Stimulated activated CD8-positive, alpha-beta memory T cell treated with anti-CD3 and anti-CD28 coated beads, Interleukin-4, amount 100 ng/mL, for 4 hours (primary cell): ENCODE measurements around the gene IL15.
"Not testable (repeated sequence)": the region's sequence is repeated elsewhere in the genome, so short reads cannot be mapped to it uniquely, and the experiment has no call there.

Experiments
- DNase-seq, 2 donors: peaks; one replicate each; pipeline ENCODE4 v3.0.0-alpha.2; 2020; ENCODE audit warnings: low read depth in 2 of 2, low spot score in 1 of 2

Gene IL15

DNA sequence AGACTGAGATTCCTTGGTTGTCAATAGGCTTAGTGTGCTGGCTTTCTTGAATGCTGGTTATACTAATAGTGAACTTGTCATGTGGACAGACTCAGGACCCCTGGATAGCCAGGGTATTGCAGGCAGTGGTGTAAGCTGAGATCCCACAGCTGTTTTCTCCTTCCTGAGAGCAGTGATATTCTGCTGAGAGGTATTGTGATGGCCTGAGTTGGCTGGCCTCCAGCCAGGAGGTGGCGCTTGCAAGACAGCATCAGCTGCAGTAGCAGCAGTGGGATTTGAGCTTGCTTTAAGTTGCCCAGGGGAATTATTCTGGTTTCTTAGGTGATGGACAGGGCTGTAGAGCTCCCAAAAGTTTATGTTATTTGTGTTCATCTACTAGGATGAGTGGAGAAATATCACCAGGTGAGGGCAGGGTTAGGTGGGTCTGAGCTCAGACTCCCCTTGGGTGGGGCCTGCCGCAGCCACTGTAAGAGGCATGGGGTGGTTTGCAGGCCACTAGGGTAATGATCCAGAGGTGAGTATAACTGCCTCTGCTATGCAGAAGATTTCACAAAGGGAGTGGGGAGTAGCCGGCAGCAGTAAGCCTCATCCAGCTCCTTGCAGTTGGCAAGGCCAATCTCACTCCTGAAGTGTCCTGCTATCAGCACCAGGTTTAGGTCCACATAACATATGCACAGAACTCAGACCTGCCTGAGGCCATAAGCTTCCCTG, 66.2 kb downstream of the IL15 start:
- DNase-seq: no peak

DNA sequence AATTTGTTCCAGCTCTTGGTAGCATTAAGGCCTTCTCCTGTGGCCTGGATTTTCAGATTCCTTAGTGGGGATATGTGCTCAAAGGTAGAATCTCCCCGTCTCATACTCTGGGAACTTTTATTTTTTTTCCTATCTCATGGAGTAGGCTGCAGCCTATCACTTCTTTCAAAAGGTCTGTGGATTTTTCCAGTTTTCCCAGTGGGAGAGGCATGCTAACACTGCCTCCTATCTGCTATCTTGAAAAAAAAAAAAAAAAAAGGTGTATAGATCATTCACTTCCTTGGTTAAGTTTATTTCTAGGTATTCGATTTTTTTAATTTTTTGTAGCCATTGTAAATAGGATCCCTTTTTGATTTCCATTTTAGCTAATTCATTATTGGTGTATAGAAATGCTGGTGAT, 67.1 kb downstream of the IL15 start:
- DNase-seq: no peak

DNA sequence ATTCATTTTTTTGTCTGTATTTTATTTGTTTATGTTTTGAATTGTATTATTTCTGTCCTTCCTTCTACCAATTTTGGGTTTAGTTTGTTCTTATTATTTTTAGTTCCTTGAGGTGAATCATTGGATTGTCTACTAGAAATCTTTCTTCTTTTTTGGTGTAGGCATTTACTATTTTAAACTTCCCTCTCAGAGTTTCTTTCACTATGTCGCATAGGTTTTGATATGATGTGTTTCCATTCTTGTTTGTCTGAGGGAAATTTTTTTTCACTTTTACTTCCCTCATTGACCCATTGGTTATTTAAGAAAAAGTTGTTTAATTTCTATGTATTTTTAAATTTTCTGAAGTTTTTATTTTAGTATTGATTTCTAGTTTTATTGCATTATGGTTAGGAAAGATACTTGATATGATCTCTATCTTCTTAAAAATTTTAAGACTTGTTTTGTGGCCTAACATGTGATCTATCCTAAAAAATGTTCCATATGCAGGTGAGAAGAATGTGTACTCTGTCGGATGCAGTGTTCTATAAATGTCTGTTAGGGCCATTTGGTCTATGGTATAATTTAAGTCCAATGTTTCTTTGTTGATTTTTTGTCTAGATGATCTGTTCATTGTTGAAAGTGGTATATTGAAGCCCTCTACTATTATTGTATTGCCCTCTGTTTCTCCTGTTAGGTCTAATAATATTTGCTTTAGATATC, 68.8 kb downstream of the IL15 start:
- no peak for DNase-seq

DNA sequence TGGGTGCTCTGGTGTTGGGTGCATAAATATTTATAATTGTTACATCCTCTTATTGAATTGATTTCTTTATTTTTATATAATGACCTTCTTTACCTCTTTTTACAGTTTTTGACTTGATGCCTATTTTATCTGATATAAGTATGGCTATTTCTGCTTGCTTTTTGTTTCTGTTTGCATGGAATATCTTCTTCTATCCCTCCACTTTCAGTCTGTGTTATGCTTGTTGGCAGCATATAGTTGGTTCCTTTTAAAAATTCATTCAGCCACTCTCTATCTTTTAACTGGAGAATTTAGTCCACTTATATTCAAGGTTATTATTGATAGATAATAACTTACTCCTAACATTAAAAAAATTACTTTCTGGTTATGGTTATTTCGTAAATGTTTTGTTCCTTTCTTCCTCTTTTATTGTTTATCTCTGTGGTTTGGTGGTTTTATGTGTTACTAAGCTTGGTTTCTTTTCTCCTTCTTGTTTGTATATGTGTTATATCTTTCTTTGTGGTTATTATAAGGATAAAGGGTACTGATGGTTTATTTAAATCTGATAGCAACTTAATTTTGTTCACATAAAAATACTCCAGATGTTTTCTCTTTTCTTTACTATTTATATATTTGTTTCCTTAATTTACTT, 69.5 kb downstream of the IL15 start:
- no peak for DNase-seq

DNA sequence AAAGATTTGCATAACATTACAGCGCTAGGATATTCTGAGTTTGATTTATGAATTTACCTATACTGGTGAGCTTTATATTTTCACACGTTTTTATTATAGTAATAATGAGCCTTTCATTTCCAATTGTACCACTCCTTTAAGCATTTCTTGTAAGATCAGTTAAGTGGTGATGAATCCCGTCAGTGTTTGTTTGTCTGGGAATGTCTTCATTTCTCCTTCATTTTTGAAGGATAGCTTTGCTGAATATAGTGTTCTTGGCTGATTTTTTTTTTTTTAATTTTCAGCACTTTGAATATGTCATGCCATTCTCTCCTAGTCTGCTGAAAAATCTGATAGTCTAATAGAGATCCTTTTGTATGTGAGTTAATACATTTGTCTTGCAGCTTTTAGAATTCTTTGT, 70.1 kb downstream of the IL15 start:
- DNase-seq: no peak

DNA sequence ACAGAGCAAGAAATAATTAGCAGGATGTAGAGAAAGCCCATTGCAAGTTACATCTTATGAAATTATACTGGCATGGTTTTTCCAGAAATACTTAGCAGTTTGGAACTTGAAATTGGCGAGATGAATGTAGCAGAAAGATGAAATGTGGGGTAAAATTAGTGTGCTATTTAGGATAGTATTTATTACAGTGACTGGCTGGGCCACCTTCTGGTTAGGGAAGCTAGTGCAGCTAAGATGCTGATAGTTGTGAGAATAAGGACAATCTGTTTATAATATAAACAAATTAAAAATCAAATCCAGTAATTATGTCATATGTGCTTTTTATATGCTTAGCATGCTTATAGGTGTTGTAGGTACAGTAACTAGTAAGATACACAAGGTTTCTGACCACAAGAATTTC, 74.8 kb downstream of the IL15 start:
- DNase-seq: no peak

DNA sequence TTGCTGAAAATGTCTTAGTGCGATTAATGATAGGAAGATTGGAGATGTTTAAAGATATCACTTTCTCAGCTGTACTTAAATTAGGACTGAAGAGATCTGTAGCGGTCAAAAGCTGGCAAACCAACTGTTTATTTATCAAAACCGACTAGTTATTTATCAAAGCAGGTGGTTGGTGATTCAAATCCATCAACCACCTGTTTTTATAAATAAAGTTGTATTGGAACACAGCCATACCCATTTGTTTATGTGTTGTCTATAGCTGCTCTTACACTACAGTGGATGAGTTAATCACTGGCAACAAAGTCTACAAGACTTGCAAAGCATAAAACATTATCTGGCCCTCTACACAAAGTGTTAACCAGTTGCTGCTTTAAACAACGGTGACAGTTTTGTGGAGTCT, 76.8 kb downstream of the IL15 start:
- DNase-seq: no peak

DNA sequence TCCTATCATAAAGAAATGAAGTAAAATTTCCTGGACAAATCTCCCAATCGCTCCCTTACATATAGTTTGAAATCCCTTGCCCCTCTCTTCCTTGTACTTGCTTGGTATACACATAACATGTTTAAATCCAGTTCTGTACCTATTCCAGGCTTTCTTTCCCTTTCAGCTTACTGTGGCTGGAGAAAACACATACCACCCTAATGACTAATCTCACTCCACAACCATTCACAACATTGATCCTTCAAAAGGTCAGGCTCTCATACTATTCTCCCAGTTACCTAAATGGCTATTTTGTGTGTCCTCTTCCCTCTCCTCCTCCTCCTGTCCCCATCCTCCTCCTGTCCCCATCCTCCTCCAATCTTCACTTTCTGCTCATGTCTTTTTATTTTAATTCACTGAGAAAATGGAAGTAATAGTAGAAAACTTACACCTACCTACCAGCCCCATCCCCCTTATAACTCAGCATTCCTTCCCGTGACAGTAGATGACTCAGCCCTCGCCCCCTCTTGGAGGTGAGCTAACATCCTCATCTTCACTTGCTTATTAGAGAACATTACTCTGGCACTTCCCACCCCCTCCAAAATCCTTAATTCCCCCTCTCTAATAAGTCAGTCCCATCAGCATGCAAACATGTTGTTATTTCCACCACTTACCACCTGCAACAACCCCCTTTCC, 77.5 kb downstream of the IL15 start:
- DNase-seq: no peak

DNA sequence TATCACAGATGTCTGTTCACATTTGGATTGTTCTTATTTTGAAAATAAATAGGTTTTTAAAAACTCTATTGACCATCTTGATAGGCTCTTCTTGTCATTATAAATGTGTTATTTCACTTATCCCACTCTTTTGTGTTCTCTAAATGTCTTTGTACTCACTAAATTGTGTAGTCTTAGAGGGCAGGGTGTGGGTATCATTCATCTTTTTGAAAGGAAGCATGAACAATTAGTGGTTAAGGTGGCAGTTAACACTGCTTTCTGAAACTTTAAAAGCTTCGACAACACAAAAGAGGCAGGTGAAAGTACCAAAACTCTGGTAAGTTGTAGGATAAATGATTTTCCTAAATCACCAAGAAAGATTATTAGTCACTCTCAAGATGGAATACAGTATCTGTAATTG, 83.2 kb downstream of the IL15 start:
- no peak for DNase-seq

DNA sequence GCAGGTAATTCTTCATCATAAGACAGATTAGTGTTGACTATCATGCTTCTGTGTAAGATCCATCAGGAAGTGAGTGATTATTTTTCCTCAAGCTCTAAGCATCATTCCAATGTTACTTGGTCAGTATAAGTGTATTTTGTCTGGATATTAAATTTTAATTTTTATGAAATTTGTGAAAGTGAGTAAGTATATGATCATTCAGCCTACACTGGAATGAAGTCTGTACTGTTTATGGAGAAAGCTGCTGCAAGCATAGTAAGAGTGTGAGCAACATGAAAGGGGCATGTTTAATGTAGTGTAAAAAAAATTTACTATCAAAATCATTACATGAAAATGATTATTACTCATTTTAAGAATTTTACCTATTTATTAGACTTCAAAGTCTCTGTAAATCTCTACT, 84.8 kb downstream of the IL15 start:
- no peak for DNase-seq

DNA sequence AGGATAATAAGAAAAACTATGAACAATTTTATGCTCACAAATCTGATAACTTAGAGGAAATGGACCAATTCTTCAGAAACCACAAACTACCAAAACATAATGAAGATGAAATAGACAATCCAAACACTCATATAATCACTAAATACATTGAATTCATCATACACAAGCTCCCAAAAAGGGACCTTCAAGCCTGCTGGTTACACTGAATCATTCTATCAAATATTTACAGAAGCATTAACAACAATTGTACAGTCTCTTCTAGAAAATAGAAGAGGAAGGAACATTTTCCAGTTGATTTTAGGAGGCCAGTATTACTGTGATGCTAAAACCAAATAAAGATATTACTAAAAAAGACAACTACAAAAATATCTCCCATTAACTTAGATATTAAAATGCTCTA, 88.3 kb downstream of the IL15 start:
- no peak for DNase-seq

DNA sequence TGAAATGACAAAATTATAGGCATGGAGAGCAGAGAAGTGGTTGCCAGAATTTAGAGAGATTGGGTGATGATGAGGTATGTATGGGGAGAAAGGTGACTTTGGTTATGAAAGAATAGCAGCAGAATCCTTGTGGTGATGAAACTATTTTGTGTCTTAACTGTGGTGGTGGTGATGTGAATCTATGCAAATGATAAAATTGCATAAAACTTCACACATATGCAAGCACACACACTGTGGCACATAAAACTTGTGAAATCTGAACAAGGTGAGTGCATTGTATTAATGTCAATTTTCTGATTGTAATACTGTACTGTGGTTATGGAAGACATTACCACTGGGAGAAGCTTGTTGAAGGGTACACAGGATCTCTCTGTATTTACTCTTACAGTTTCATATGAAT, 91.0 kb downstream of the IL15 start:
- DNase-seq: no peak

DNA sequence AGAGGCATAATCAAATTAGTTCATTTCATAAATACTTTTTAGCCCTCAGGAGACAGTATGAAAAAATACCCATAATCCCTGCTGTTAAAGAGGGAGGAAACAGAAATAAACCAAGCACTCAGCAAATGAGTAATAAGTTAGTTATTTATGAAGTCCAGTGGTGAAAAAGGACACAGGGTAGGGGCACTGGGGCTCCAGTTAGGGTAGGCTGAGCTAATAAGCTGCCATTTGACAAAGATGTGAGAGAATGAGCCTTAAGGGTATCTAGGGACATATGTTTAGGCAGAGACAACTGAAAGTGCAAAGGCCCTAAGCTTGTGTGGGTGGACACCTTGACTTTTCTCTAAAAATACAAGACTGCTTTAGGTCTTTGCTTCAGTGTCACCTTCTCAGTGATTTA, 94.4 kb downstream of the IL15 start:
- DNase-seq: no peak

DNA sequence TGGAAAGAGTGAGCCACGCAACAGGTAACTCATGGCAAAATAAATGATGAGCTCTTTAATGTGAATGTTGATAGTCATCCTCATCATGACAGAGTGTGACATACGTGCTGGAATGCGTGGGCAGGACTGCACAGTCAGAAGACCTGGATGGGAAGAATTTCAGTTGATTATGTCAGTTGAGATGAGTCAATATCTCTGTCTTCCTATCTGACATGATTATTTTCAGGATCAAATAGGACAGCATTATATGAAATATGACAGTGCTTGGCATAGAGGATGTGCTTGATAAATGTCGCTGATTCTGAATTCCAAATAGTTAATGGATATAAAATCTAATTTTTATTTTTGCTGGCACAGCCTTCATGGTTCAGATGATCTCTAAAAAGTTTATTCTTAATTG, 95.1 kb downstream of the IL15 start:
- DNase-seq: no peak

DNA sequence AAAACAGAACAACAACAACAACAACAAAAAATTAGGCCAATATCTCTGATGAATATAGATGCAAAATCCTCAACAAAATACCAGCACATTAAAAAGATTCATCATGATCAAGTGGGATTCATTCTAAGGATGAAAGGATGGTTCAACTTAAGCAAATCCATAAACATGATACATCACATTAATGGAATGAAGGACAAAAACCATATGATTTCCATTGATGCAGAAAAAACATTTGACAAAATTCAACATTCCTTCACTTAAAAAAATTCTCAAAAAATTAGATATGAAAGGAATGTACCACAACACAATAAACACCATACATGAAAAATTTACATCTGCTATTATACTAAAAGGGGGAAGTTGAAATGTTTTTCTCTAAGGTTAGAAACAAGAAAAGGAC, 103.3 kb downstream of the IL15 start:
- no peak for DNase-seq

DNA sequence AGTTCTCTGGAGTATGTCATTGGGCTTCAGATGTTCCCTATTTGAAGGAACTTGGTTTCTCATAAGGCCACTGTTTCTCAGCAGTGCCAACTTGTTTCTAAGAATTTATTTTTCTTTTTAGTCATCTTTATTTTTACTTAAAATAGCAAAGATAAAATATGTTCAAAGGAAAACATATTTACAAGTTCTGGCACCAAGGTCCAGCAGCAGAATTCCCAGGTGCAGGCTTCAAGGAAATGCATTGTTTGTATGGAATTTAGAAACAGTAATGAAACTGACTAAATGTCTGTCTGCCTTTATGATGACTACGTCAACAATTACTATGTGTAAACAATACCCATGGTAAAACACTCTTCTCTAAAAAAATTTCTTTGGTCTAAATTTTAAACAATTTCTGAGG, 109.6 kb downstream of the IL15 start:
- no peak for DNase-seq

DNA sequence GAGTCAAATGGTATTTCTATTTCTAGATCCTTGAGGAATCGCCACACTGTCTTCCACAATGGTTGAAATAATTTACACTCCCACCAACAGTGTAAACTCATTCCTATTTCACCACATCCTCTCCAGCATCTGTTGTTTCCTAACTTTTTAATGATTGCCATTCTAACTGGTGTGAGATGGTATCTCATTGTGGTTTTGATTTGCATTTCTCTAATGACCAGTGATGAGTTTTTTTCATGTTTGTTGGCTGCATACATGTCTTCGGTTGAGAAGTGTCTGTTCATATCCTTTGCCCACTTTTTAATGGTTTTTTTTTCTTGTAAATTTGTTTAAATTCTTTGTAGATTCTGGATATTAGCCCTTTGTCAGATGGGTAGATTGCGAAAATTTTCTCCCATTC, 115.4 kb downstream of the IL15 start:
- not testable (repeated sequence) for DNase-seq

DNA sequence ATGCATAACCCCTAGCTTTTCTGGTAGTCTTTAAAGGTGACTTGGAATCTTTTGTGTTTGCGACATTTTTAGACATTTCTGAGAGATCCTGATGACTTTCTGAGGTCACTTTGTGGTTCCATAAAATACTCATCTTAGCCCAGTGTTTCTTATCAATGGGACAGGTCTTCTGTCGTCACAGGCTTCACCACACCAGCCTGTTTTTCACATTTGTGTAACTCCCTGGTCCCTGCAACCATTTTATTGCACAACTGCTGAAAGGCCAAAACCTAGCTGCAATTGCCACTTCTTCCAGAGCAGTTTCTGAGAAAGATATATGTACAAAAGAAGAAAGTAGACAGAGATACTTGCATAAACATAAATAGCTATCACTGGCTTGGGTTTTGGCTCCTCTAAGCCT, 120.9 kb downstream of the IL15 start:
- DNase-seq: no peak

DNA sequence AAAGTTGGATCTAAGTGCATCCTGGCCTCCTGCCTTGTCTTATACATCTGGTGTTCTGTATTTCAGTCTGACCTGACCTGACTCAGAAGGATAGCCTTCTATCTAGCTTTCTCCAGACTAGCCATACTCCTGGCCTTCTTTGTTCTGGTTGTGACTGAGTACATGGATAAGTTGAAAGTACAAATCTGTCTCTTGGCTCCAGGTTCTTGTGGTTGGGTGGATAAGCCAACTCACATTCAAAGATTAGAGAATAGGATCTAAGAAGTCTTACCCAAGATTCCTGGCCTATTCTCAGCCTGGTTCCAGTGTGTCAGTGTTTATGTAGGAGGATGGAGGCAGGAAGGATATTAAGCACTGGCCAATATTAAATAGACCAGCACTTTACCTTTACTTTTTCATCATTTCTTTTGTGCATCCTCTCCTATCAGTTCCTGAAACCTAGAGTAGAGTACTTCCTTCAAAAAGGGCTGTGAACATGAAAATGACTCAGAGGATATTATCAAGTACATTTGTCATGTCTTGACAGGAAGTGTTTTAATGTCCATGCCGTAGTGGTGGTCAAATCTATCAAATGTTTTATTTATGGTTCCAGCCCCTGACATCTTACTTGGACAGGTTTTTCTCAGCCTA, 123.5 kb downstream of the IL15 start:
- DNase-seq: no peak

DNA sequence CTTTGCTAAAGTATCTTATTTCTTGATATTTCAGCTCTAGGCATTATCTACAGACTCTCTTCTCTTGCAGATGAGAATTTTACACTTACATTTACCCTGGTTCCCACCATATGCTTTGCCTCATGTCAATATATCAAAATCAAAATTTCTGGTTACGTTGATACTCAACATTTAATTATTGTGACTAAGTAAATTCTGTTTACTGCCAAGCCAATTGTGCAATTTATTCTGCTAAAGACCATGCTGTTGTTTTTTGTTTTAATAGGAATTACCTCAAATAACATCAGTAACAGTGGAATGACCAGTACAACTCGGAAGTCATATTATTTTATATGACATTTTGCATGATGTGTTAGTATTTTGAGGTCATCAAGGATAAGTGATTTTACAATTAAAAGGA, 125.5 kb downstream of the IL15 start:
- DNase-seq: no peak

DNA sequence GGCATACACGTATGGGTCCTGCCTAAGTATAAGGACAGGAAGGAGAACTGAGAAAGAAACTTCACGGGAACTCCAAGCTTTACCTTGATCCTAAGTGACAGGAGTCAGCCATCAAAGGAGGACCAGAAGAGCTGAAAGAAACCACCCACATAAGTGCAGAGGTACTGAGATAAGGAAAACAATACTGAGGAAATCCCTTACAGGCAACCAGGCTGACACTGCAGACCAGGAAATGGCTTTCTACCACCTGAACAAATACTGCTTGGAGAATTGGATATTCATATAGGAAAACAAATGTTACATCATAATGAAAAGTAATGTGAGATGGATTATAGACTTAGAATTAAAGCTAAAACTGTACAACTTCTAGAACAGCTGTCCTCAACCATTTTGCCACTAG, 127.0 kb downstream of the IL15 start:
- no peak for DNase-seq

DNA sequence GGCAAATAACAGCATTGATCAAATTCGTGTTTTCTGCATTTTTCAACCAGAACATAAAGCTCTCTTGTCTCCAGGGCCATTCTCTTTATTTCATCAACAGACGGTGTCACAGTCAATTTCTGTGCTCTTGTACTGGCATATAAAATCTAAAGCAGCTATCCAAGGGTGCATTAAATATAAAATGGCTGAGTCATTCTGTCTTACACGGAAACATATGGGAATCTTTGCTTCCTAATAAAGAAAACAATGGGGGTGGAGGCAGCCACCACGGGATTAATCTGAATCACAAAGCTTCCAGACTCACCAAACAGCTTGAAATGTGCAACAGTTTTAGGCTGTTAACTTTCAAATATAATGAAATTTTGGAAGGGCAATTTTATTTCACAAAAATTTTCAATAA, 132.6 kb downstream of the IL15 start:
- DNase-seq: no peak
